HFFc6 (cell line): ENCODE measurements around the gene TARDBP. TPM values are rescaled to one million over a fixed set of nuclear protein-coding genes. Genes with fewer than 3 reads are reported as not detected.

ENCODE experiments used
- DNase-seq: peaks from one replicate; pipeline ENCODE4 v3.0.0-alpha.2; 2018
- H3K27ac Mint-ChIP-seq: 2 replicates; pipeline ENCODE4 v1.8.0; 2020; ENCODE audit warnings: mild to moderate bottlenecking, mixed read lengths
- H3K27me3 Mint-ChIP-seq: 2 replicates; pipeline ENCODE4 v1.8.0; 2021; ENCODE audit warnings: mild to moderate bottlenecking, moderate library complexity, mixed read lengths; ENCODE audit not compliant: insufficient read depth
- H3K36me3 Mint-ChIP-seq: 2 replicates; pipeline ENCODE4 v1.8.0; 2021; ENCODE audit warnings: low read depth, mixed read lengths
- H3K4me1 Mint-ChIP-seq: 2 replicates; pipeline ENCODE4 v1.8.0; 2020; ENCODE audit warnings: low read depth, mixed read lengths
- H3K4me3 Mint-ChIP-seq: 2 replicates; pipeline ENCODE4 v1.8.0; 2020; ENCODE audit warnings: mild to moderate bottlenecking, moderate library complexity, mixed read lengths
- H3K9me3 Mint-ChIP-seq: 2 replicates; pipeline ENCODE4 v1.8.0; 2020; ENCODE audit warnings: mild to moderate bottlenecking, mixed read lengths
- CTCF ChIP-seq: fragments of 200-600 bp; sonication (generic); IDR thresholded peaks from 2 replicates; pipeline ENCODE4 v1.5.0; 2021; ENCODE audit warnings: antibody characterized with exemption, mild to moderate bottlenecking
- total RNA-seq, 6 experiments: library from RNA; stranded (reverse); fragmentation: NEBNext Ultra II Directional; extraction: Animal tissue kit (Norgen Biotek cat#: 25700); gene quantifications; 2 replicates in 1 of 6; 3 replicates in 5 of 6; pipeline ENCODE4 v1.2.3, GENCODE V29; 2021

Gene TARDBP
- total RNA-seq, 6 experiments from 2014 or later: 133 to 178 (median 171) TPM

- H3K27ac Mint-ChIP-seq: no peak overlapping the region
- peaks cover 4% of the 10 kb centered on the region for H3K27me3 Mint-ChIP-seq
- peaks cover 5% of the 10 kb centered on the region for H3K36me3 Mint-ChIP-seq
- peaks cover 4% of the 10 kb centered on the region; the same call in 1 of the 2 replicates for H3K4me1 Mint-ChIP-seq
- no peak for DNase-seq
- no peak for TF ChIP-seq CTCF
- no peaks in the 10 kb centered on the region for H3K9me3 Mint-ChIP-seq
- H3K4me3 Mint-ChIP-seq: no peak overlapping the region
Observed at GRCh38 chr1:11052839-11053757, 40.6 kb downstream of the TARDBP start.

- no peak for TF ChIP-seq CTCF
- Mint-ChIP-seq H3K27ac (no peak overlapping the region), H3K9me3 (no peaks in the 10 kb centered on the region), H3K4me1 (peaks cover 4% of the 10 kb centered on the region; the same call in 1 of the 2 replicates), H3K4me3 (no peak overlapping the region), H3K27me3 (peaks cover 4% of the 10 kb centered on the region), H3K36me3 (peaks cover 10% of the 10 kb centered on the region)
- DNase-seq: peak; percentile 15
Observed at GRCh38 chr1:11053758-11054137, 41.3 kb downstream of the TARDBP start.

GRCh38 chr1:11054181-11054580 is 41.7 kb downstream of the TARDBP start:
- H3K9me3 Mint-ChIP-seq: no peaks in the 10 kb centered on the region
- DNase-seq: no peak
- H3K27ac Mint-ChIP-seq: no peak overlapping the region
- H3K4me1 Mint-ChIP-seq: peaks cover 4% of the 10 kb centered on the region; the same call in 1 of the 2 replicates
- H3K36me3 Mint-ChIP-seq: peaks cover 14% of the 10 kb centered on the region
- no peak for TF ChIP-seq CTCF
- H3K27me3 Mint-ChIP-seq: peaks cover 4% of the 10 kb centered on the region
- no peak overlapping the region for H3K4me3 Mint-ChIP-seq

- no peak for DNase-seq
- Mint-ChIP-seq H3K4me3 (no peak overlapping the region), H3K9me3 (no peaks in the 10 kb centered on the region), H3K4me1 (peaks cover 4% of the 10 kb centered on the region; the same call in 1 of the 2 replicates), H3K36me3 (peaks cover 16% of the 10 kb centered on the region), H3K27me3 (peaks cover 4% of the 10 kb centered on the region), H3K27ac (no peak overlapping the region)
- no peak for TF ChIP-seq CTCF
Observed at GRCh38 chr1:11054666-11055065, 42.2 kb downstream of the TARDBP start.

GRCh38 chr1:11055676-11056075 is 43.2 kb downstream of the TARDBP start:
- Mint-ChIP-seq H3K27me3 (peaks cover 4% of the 10 kb centered on the region), H3K9me3 (no peaks in the 10 kb centered on the region), H3K27ac (no peak overlapping the region), H3K36me3 (peaks cover 16% of the 10 kb centered on the region), H3K4me1 (peaks cover 7% of the 10 kb centered on the region), H3K4me3 (no peak overlapping the region)
- no peak for TF ChIP-seq CTCF
- DNase-seq: no peak
